GM11168 (cell line): ENCODE results near the gene ABI1.

Experiments
- in situ Hi-C: fragments of 300-500 bp; cut with MboI; formaldehyde crosslinking; loops from one replicate; pipeline ENCODE4 v1.12.0; 2022; ENCODE audit warnings: low sequenced_read_pairs; ENCODE audit not compliant: unreplicated experiment

The ABI1 gene

GRCh38 chr10:26779176-26779860 is 81.4 kb downstream of the ABI1 start:
- in situ Hi-C loops: no loop called here

- in situ Hi-C loops: no loop called here
Observed at GRCh38 chr10:26777686-26778085, 83.1 kb downstream of the ABI1 start.

GRCh38 chr10:26776258-26776657 is 84.5 kb downstream of the ABI1 start:
- in situ Hi-C loops: no loop called here

GRCh38 chr10:26773633-26774032 is 87.1 kb downstream of the ABI1 start:
- in situ Hi-C loops: no loop called here

- in situ Hi-C loops: no loop called here
Observed at GRCh38 chr10:26770069-26770468, 90.7 kb downstream of the ABI1 start.

GRCh38 chr10:26765549-26765948 is 95.2 kb downstream of the ABI1 start:
- in situ Hi-C loops: no loop called here

- in situ Hi-C loops: no loop called here
Observed at GRCh38 chr10:26759008-26759407, 101.8 kb downstream of the ABI1 start.

GRCh38 chr10:26755443-26755903 is 105.3 kb downstream of the ABI1 start:
- in situ Hi-C loops: no loop called here

GRCh38 chr10:26746061-26746460 is 114.7 kb downstream of the ABI1 start:
- in situ Hi-C loops: no loop called here

GRCh38 chr10:26743841-26744240 is 116.9 kb downstream of the ABI1 start:
- in situ Hi-C loops: no loop called here

- in situ Hi-C loops: no loop called here
Observed at GRCh38 chr10:26743091-26743490, 117.7 kb downstream of the ABI1 start.

GRCh38 chr10:26741368-26741767 is 119.4 kb downstream of the ABI1 start:
- in situ Hi-C loops: no loop called here

GRCh38 chr10:26739071-26739631 is 121.6 kb downstream of the ABI1 start:
- in situ Hi-C loops: no loop called here

- in situ Hi-C loops: no loop called here
Observed at GRCh38 chr10:26738301-26738911, 122.4 kb downstream of the ABI1 start.

GRCh38 chr10:26737730-26738129 is 123.0 kb downstream of the ABI1 start:
- in situ Hi-C loops: no loop called here

GRCh38 chr10:26735435-26735834 is 125.3 kb downstream of the ABI1 start:
- in situ Hi-C loops: no loop called here

GRCh38 chr10:26733750-26734568 is 126.8 kb downstream of the ABI1 start:
- in situ Hi-C loops: loop anchor here (5.0 kb wide), 1 partner anchor 143 kb away; no protein-coding TSS in a partner anchor

- in situ Hi-C loops: loop anchor here (5.0 kb wide), 1 partner anchor 147 kb away; no protein-coding TSS in a partner anchor
Observed at GRCh38 chr10:26730552-26730951, 130.2 kb downstream of the ABI1 start.

- in situ Hi-C loops: no loop called here
Observed at GRCh38 chr10:26729395-26729794, 131.4 kb downstream of the ABI1 start.

- in situ Hi-C loops: no loop called here
Observed at GRCh38 chr10:26728957-26729356, 131.8 kb downstream of the ABI1 start.

- in situ Hi-C loops: no loop called here
Observed at GRCh38 chr10:26727005-26727404, 133.8 kb downstream of the ABI1 start.
